ENCODE results near the gene IFT43. TPM values are rescaled to one million over a fixed set of nuclear protein-coding genes. Genes with fewer than 3 reads are reported as not detected.
A peak's percentile ranks its signal among the peaks of the same experiment; 100 is the strongest.

The IFT43 gene
- total RNA-seq, 1 experiment from 2014 or later = 20.3 TPM

- no peaks in the 10 kb centered on the region for H3K9me3 ChIP-seq (ENCODE audit: low read depth, low read length, poor library complexity, severe bottlenecking)
- POLR2A ChIA-PET (ENCODE audit: low non-redundant PET) = no interaction called here
- H3K36me3 ChIP-seq (ENCODE audit: insufficient read depth, low read length, poor library complexity, severe bottlenecking) = no peaks in the 10 kb centered on the region
- H3K27me3 ChIP-seq (replicated peaks; ENCODE audit: insufficient read depth, low read depth, low read length, poor library complexity) = no peaks in the 10 kb centered on the region
- peaks cover 4% of the 10 kb centered on the region for H3K4me1 ChIP-seq (ENCODE audit: insufficient read depth, low read length, poor library complexity, severe bottlenecking)
- no peak for DNase-seq (ENCODE audit: low spot score)
- CTCF ChIA-PET = no interaction called here
- BruUV-seq (replicated peaks) = no TSS peak
- intact Hi-C loops (cut with micrococcal nuclease; ENCODE audit: unreplicated experiment) = no loop called here
- TF ChIP-seq CTCF (conservative IDR thresholded peaks at IDR 0.05; ENCODE audit: low read depth, low read length) = no peak
- no peak for TF ChIP-seq EZH2 (IDR thresholded peaks at IDR 0.05; ENCODE audit: borderline replicate concordance, low read depth, low read length, poor library complexity, severe bottlenecking)
- no peak overlapping the region for H3K4me3 ChIP-seq (ENCODE audit: low read depth, low read length, poor library complexity, severe bottlenecking)
- H3K27ac ChIP-seq (ENCODE audit: low read depth, low read length, poor library complexity, severe bottlenecking) = no peak overlapping the region
Measured at GRCh38 chr14:75967866-75968265, 17.7 kb upstream of the IFT43 start.

- H3K4me1 ChIP-seq (ENCODE audit: insufficient read depth, low read length, poor library complexity, severe bottlenecking) = peaks cover 4% of the 10 kb centered on the region
- no TSS peak for BruUV-seq (replicated peaks)
- no peaks in the 10 kb centered on the region for H3K27me3 ChIP-seq (replicated peaks; ENCODE audit: insufficient read depth, low read depth, low read length, poor library complexity)
- CTCF ChIA-PET = no interaction called here
- H3K4me3 ChIP-seq (ENCODE audit: low read depth, low read length, poor library complexity, severe bottlenecking) = no peak overlapping the region
- POLR2A ChIA-PET (ENCODE audit: low non-redundant PET) = no interaction called here
- peak; percentile 45 for DNase-seq (ENCODE audit: low spot score)
- no peaks in the 10 kb centered on the region for H3K36me3 ChIP-seq (ENCODE audit: insufficient read depth, low read length, poor library complexity, severe bottlenecking)
- H3K9me3 ChIP-seq (ENCODE audit: low read depth, low read length, poor library complexity, severe bottlenecking) = no peaks in the 10 kb centered on the region
- TF ChIP-seq CTCF (conservative IDR thresholded peaks at IDR 0.05; ENCODE audit: low read depth, low read length) = no peak
- TF ChIP-seq EZH2 (IDR thresholded peaks at IDR 0.05; ENCODE audit: borderline replicate concordance, low read depth, low read length, poor library complexity, severe bottlenecking) = no peak
- intact Hi-C loops (cut with micrococcal nuclease; ENCODE audit: unreplicated experiment) = no loop called here
- H3K27ac ChIP-seq (ENCODE audit: low read depth, low read length, poor library complexity, severe bottlenecking) = no peak overlapping the region
Measured at GRCh38 chr14:75968456-75968855, 17.1 kb upstream of the IFT43 start.

GRCh38 chr14:75969126-75969525 is 16.4 kb upstream of the IFT43 start:
- Histone ChIP-seq H3K27me3 (replicated peaks; ENCODE audit: insufficient read depth, low read depth, low read length, poor library complexity) (no peaks in the 10 kb centered on the region), H3K27ac (ENCODE audit: low read depth, low read length, poor library complexity, severe bottlenecking) (no peak overlapping the region), H3K4me1 (ENCODE audit: insufficient read depth, low read length, poor library complexity, severe bottlenecking) (peaks cover 4% of the 10 kb centered on the region), H3K4me3 (ENCODE audit: low read depth, low read length, poor library complexity, severe bottlenecking) (no peak overlapping the region), H3K36me3 (ENCODE audit: insufficient read depth, low read length, poor library complexity, severe bottlenecking) (no peaks in the 10 kb centered on the region), H3K9me3 (ENCODE audit: low read depth, low read length, poor library complexity, severe bottlenecking) (no peaks in the 10 kb centered on the region)
- TF ChIP-seq EZH2 (IDR thresholded peaks at IDR 0.05; ENCODE audit: borderline replicate concordance, low read depth, low read length, poor library complexity, severe bottlenecking) (no peak), CTCF (conservative IDR thresholded peaks at IDR 0.05; ENCODE audit: low read depth, low read length) (no peak)
- intact Hi-C loops (cut with micrococcal nuclease; ENCODE audit: unreplicated experiment) = no loop called here
- no TSS peak for BruUV-seq (replicated peaks)
- no peak for DNase-seq (ENCODE audit: low spot score)
- ChIA-PET POLR2A (ENCODE audit: low non-redundant PET) (interaction anchor here (0.6 kb wide), 1 partner anchor 865 kb away, joined by 3 read pairs; no protein-coding TSS in a partner anchor), CTCF (no interaction called here)
